Neural crest cell (in vitro differentiated cells): ENCODE data around the gene UNC5C. TPM values are rescaled to one million over a fixed set of nuclear protein-coding genes. Genes with fewer than 3 reads are reported as not detected.
A peak's percentile ranks its signal among the peaks of the same experiment; 100 is the strongest.

Source experiments
- DNase-seq: peaks from one replicate; pipeline ENCODE4 v3.0.0; 2021; ENCODE audit warnings: low read depth, mixed read lengths, low spot score
- H3K27ac Mint-ChIP-seq: one replicate; pipeline ENCODE4 v1.8.0; 2021; ENCODE audit warnings: mild to moderate bottlenecking, mixed read lengths; ENCODE audit not compliant: unreplicated experiment
- H3K27me3 Mint-ChIP-seq: 2 replicates; pipeline ENCODE4 v1.8.0; 2021; ENCODE audit warnings: low read depth, mild to moderate bottlenecking, mixed read lengths
- H3K36me3 Mint-ChIP-seq: 2 replicates; pipeline ENCODE4 v1.8.0; 2021; ENCODE audit warnings: low read depth, mild to moderate bottlenecking, mixed read lengths
- H3K4me1 Mint-ChIP-seq: 2 replicates; pipeline ENCODE4 v1.8.0; 2021; ENCODE audit warnings: mixed read lengths
- H3K4me3 Mint-ChIP-seq: one replicate; pipeline ENCODE4 v1.8.0; 2021; ENCODE audit warnings: mild to moderate bottlenecking, mixed read lengths
- H3K9me3 Mint-ChIP-seq: 2 replicates; pipeline ENCODE4 v1.8.0; 2021; ENCODE audit warnings: mixed read lengths
- total RNA-seq: library from RNA; stranded (reverse); gene quantifications from 2 replicates; pipeline ENCODE4 v1.2.1, GENCODE V29; 2021
- TF ChIP-seq, protein P1 (sequence below): fragments of 200-600 bp; sonication (generic); conservative IDR thresholded peaks from 2 replicates; pipeline ENCODE4 v1.5.0; 2021; ENCODE audit warnings: antibody characterized with exemption, mild to moderate bottlenecking

UNC5C gene
- total RNA-seq, 1 donor from 2014 or later, result 6.5 TPM

DNA sequence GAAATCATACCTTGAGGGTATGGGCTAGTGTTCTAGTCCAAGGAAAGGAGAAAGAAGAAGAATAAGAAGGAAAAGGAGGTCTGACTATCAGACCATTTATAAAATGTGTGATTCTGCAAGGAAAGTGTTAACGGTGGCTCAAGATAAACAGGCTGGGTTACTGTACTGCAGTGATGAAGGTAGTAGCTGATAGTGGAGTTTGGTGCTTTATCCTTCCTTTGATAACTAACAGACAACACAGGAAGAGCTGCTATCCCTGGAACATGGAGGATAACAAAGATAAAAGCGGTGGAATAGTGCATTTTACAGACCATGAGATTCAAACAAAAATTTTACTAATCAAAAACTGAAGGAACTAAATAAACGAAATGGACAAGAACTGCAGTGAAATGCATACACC is 2.6 kb downstream of the UNC5C start:
- no peaks in the 10 kb centered on the region for H3K9me3 Mint-ChIP-seq
- H3K36me3 Mint-ChIP-seq, result no peaks in the 10 kb centered on the region
- H3K4me3 Mint-ChIP-seq, result peak overlapping the region; percentile 91
- H3K27ac Mint-ChIP-seq, result no peak overlapping the region
- no peak for DNase-seq
- TF ChIP-seq, protein P1, sequence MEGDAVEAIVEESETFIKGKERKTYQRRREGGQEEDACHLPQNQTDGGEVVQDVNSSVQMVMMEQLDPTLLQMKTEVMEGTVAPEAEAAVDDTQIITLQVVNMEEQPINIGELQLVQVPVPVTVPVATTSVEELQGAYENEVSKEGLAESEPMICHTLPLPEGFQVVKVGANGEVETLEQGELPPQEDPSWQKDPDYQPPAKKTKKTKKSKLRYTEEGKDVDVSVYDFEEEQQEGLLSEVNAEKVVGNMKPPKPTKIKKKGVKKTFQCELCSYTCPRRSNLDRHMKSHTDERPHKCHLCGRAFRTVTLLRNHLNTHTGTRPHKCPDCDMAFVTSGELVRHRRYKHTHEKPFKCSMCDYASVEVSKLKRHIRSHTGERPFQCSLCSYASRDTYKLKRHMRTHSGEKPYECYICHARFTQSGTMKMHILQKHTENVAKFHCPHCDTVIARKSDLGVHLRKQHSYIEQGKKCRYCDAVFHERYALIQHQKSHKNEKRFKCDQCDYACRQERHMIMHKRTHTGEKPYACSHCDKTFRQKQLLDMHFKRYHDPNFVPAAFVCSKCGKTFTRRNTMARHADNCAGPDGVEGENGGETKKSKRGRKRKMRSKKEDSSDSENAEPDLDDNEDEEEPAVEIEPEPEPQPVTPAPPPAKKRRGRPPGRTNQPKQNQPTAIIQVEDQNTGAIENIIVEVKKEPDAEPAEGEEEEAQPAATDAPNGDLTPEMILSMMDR, result no peak
- peaks cover 66% of the 10 kb centered on the region for H3K27me3 Mint-ChIP-seq
- peaks cover 40% of the 10 kb centered on the region for H3K4me1 Mint-ChIP-seq

DNA sequence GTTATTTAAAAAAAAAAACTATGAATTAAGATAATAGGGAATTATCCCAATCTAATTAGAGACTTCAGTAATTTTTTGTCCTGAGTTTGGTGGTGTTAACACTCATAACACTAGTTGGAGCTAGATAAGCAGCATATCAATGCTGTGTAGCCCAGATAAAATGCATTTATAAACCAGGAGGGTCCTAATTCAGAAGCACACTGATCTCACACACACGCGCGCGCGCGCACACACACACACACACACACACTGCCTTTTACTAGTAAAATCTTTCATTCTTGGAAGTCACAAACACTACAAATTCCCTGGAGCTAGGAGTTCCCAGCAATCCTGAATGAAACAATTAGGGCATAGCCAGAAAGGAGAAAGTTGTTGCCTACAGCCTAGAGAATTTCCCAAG is 3.2 kb downstream of the UNC5C start:
- H3K4me1 Mint-ChIP-seq, result peaks cover 38% of the 10 kb centered on the region
- H3K27ac Mint-ChIP-seq, result no peak overlapping the region
- TF ChIP-seq, protein P1, result no peak
- DNase-seq, result no peak
- H3K9me3 Mint-ChIP-seq, result no peaks in the 10 kb centered on the region
- H3K27me3 Mint-ChIP-seq, result peaks cover 62% of the 10 kb centered on the region
- no peaks in the 10 kb centered on the region for H3K36me3 Mint-ChIP-seq
- H3K4me3 Mint-ChIP-seq, result peak overlapping the region; percentile 91

DNA sequence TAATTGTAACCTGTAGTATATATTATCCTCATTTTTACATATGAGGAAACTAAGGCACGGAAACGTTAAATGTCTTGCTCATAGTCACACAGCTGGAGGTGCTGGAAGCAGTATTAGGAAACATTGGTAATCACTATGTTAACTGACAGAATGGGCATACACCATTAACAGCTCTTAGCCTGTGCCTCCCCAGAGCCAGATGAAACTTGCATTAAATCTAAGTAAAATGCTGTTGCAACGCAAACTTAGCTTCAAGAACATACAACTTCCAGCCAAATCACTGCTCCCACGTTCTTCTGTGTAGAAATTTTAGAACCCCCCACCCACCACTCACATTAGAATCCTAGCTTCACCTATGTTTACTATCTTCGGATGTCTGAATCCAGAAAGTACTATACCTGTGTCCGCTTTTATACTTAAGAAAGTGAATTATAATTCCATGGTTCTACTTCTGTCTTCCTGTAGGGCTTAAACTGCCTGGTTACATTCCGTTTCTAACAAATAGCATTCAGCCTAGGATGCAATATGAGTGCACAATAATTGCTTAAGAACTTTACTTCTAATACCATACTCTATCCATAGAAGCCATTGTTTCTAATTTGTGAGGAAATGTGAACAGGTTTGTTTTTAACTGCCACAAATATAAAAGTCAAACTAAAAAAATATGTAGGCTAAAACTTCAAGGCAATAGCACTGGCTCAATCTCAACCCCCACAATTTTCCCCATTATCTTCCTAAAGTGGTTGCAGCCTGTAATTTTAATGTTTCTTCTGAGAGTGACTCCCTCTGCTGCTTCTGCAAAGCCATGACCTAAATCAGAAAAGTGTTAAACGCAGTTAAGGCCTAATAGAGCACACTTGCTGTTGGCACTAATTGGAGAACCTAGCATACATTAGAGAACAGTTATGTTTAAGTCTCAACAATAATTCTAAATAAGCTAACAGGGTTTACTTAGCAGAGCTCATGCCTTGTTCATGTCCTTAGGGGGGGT is 4.4 kb downstream of the UNC5C start:
- peaks cover 52% of the 10 kb centered on the region for H3K27me3 Mint-ChIP-seq
- H3K4me1 Mint-ChIP-seq, result peaks cover 34% of the 10 kb centered on the region
- H3K9me3 Mint-ChIP-seq, result no peaks in the 10 kb centered on the region
- H3K27ac Mint-ChIP-seq, result no peak overlapping the region
- DNase-seq, result no peak
- no peaks in the 10 kb centered on the region for H3K36me3 Mint-ChIP-seq
- TF ChIP-seq, protein P1, result peak; percentile 39
- H3K4me3 Mint-ChIP-seq, result no peak overlapping the region

DNA sequence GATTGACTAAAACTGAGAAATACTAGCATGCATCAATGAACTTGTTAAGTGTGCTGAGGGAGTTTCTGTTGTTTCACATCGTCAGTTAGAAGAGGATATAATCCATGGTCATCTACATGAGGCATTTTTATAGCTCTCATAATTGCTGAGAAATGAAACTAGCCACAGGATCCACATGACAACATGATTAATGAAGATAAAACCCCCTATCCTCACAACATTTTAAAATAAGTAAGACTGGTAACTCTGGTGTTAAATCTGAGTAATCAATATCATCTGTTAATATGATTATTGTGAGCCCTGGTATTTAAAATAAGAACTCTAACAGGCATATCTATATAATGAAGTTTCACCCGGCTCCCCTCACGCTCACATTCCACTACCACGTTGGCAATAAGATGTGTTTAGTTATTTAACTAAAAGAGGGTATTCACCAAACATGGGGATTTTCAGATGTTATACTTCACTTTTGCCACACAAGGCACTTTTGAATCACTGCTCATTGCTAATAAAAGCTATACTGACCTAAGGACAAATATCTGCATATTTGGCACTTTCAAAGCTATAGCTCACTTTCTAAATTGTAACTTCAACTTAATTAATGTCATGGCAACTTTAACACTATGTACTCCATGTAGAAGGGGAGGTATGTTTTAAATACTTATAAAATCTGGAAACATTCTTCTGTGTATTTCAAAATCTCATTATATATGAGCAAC is 6.7 kb downstream of the UNC5C start:
- peaks cover 37% of the 10 kb centered on the region for H3K4me1 Mint-ChIP-seq
- H3K27ac Mint-ChIP-seq, result no peak overlapping the region
- no peaks in the 10 kb centered on the region for H3K36me3 Mint-ChIP-seq
- H3K9me3 Mint-ChIP-seq, result no peaks in the 10 kb centered on the region
- no peak overlapping the region for H3K4me3 Mint-ChIP-seq
- TF ChIP-seq, protein P1, result no peak
- DNase-seq, result no peak
- peaks cover 30% of the 10 kb centered on the region for H3K27me3 Mint-ChIP-seq

DNA sequence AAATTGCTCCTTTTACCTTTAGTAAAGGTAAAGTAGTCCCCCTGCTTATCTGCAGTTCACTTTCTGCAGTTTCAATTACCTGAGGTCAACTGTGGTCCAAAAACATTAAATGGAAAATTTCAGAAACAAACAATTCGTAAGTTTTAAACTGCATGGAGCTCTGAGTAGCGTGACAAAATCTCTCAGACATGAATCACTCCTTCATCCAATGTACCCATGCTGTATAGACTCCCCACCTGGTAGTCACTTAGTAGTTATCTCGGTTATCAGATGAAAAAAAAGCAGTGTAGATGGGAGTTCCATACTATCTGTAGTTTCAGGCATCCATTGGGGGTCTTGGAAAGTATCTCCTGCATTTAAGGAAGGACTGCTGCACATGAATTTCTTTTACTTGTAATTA is 7.7 kb downstream of the UNC5C start:
- no peaks in the 10 kb centered on the region for H3K9me3 Mint-ChIP-seq
- no peak overlapping the region for H3K27ac Mint-ChIP-seq
- DNase-seq, result no peak
- no peaks in the 10 kb centered on the region for H3K36me3 Mint-ChIP-seq
- peaks cover 27% of the 10 kb centered on the region for H3K4me1 Mint-ChIP-seq
- peaks cover 20% of the 10 kb centered on the region for H3K27me3 Mint-ChIP-seq
- TF ChIP-seq, protein P1, result no peak
- H3K4me3 Mint-ChIP-seq, result no peak overlapping the region
